ENCODE data around the gene SLC49A4.

The SLC49A4 gene

DNA sequence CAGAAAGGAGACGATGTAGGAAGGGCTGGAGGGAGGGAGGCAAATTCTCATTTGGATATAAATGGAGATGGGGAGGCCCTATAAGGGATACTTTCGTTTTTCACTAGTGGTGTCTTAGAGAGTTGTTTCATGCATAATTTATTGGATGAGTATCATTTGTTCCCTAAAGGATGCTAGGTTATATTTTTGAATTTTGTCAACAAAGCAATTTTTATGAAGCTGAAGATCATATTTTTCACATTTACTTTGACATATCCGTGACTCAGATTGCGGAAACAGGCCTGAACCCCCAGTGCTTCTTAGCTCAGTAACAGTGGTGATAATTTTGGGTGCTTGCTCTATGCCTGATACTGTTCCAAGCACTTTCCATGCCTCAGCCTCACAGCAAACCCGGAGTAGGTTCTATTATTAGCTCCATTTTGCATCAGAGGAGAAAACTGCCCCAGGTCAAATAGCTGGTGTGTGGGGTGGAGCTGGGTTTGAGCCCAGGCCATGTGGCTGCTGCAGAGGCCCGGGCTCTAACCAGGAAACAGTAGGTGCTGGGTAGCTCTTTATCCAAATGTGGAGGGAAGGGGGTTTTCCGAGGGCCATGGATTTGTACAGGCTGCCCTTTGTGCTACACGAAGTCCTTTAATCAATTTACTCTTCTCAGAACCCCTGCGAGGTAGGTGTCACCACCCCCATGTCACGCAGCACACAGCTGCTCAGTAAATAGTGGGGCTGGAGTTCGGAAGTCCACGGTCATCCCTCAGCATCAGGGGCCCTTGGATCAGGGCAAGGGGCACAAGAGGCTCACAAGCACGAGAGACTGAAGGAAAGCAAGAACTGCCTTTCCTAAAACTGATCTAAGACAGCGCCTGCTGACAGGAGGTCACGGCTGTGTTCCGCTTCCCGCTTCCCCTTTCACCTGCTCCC lies 99.1 kb downstream of the SLC49A4 start:
- in situ Hi-C loops (cut with HindIII; ENCODE audit: low sequenced_read_pairs) = no loop called here

DNA sequence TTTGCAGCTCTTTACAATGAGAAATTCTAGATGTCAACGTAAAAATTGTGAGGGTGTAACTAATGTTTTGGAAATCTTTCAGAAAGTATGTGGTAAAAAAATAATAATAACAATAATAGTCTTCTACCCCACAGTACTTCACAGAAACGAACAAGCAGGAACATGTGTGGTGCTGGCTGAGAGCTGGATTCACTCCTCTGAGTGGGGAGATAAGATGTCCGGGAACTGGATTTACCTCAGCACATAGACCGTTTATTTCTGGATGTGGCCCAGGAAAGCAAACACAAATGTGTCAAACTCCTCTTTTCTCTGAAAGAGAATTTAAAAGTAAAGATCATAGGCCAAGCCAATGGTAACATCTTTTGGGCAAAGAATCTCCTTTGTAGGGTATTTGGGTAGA lies 103.4 kb downstream of the SLC49A4 start:
- in situ Hi-C loops (cut with HindIII; ENCODE audit: low sequenced_read_pairs) = no loop called here

DNA sequence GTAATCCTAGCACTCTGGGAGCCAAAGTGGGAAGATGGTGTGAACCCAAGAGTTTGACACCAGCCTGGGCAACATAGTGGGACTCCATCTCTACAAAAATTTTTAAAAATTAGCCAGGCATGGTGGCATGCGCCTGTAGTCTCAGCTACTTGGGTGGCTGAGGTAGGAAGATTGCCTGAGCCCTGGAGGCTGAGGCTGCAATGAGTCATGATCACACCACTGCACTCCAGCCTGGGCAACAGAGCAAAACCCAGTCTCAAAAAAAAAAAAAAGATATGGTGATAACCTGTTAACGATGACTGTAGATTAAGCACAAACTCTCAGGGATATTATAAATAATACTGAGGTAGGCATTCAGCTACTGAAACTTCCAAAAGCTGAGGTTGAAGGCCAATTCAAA lies 107.5 kb downstream of the SLC49A4 start:
- in situ Hi-C loops (cut with HindIII; ENCODE audit: low sequenced_read_pairs) = no loop called here

DNA sequence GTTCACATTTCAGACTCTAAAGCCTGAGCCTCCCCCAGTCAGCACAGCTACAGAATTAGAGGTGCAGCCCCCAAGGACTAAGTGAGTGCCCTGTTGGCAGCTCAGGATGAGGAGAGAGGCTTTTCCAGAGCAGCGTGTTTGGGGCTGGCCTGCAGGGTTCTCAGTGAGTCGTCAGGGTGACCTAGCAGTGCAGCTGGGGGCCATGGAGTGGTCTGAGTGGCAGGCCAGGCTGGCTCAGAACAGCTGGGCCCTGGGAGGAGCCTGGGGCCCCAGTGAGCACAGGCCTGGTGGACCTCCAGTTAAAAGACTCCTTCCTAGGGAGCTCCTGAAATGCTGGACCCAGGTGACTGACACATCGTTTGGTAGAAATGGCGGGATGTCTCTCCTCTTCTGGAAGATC lies 108.3 kb downstream of the SLC49A4 start:
- in situ Hi-C loops (cut with HindIII; ENCODE audit: low sequenced_read_pairs) = no loop called here

DNA sequence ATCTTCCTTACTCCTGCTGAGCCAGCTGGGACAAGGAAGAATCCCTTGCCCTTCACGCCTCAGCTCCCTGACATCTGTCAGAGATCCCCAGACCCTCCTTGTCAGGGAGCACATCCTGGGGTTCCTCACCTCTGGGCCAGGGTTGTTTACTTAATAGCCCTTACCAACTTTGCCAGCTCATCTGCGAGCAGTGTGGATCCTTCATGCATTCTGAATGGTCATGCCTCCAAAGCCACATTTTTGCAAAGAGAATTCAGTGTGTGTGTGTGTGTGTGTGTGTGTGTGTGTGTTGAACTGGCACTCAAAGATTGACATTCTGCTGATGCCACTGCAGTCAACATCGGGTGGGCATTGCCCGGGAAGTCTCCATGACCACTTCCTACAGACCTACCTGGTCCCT lies 112.6 kb downstream of the SLC49A4 start:
- in situ Hi-C loops (cut with HindIII; ENCODE audit: low sequenced_read_pairs) = no loop called here

DNA sequence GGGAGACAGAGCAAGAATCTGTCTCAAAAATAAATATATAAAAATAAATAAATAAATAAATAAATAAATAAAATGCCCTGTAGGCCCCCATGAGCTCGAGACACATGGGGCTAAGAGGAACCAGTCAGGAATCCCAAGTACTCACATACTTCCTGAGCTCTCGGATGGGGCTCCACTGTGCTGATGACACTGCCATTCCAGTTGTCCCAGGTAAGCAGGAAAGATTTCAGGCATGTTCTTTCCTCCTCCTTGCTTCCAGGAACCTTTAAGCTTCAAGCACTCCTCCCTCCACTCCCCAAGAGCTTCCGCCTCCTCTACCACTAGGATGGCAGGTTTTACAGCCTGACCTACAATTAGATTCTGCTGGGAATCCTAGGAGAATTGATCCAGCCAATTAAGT lies 113.4 kb downstream of the SLC49A4 start:
- in situ Hi-C loops (cut with HindIII; ENCODE audit: low sequenced_read_pairs) = no loop called here

DNA sequence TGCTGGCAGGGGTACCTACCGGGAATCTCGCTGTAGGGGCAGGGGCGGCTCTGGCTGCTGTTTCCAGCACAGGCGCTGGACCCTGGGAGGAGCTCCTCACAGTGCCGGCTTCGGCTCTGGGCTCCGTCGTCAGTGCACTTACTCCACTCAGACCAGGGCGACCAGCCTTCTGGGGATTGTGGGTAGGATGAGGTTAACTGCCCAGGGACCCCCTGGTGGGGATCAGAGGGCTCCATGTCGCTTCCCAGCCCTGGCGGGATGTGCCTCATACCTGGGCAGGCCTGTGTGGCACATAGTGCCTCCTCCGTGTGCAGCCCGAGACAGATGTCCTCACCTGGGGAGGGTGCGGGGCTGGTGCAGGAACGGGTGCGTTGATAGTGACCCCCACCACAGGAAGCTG lies 117.0 kb downstream of the SLC49A4 start:
- in situ Hi-C loops (cut with HindIII; ENCODE audit: low sequenced_read_pairs) = loop anchor here (5.0 kb wide), 1 partner anchor 90 kb away; no protein-coding TSS in a partner anchor

DNA sequence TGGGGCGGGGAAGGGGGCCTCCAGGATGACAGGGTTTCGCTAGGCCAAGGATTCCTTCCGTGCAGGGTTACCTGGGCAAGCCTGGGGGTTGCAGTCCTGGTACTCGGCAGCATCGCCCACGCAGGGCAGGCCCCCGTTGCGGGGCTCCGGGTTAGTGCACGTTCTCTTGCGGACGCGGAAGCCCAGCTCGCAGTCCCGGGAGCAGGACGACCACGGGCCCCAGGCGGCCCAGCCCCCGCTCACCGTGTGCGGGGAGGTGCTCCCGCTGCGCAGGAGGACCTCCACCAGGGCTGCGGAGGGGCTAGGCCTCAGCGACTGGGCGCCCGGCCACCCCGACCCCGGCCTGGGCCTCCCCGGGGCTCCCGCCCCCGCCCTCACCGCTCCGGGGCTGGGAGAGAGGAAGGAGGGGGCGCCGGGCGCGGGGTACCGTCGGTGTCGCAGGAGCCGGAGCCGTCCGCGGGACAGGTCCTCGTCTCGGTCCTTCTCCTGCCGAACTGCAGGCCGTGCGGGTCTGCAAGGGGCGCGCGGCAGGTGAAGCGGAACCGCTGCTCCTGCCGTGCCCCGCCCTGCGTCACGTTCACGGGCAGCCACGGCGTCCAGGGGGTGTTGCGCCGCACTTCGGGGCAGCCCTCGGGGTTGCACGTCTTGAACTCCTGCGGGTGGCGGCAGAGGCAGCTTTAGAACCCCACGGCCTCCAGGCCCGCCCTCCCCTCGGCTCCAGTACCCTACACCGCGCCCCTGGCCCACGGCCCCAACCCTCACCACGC lies 118.1 kb downstream of the SLC49A4 start:
- in situ Hi-C loops (cut with HindIII; ENCODE audit: low sequenced_read_pairs) = loop anchor here (5.0 kb wide), 1 partner anchor 91 kb away; no protein-coding TSS in a partner anchor

DNA sequence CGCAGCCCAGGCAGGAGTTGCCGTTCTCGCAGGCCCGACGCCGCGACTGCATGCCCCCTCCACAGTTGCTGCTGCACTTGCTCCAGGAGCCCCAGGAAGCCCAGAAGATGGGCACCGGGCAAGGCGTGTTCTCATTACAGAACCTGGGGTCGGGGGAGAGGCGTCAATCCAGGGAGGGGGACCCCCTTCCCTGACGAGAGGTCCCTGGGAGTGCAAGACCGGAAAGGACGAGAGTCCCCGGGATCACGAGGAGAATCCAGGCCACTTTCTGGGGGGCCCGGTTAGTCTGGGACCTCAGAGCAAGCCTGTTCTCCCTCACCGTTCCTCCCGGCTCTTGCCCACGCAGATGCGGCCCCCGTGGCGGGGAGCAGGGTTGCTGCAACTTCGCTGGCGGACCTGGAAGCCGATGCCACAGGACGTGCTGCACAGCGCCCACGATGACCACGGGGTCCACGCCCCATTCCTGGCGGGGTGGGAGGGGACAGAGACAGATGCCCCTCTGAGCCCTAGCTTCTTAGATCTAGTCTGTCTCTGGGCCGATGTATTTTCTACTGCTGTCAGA lies 118.8 kb downstream of the SLC49A4 start:
- in situ Hi-C loops (cut with HindIII; ENCODE audit: low sequenced_read_pairs) = loop anchor here (5.0 kb wide), 1 partner anchor 91 kb away; no protein-coding TSS in a partner anchor

DNA sequence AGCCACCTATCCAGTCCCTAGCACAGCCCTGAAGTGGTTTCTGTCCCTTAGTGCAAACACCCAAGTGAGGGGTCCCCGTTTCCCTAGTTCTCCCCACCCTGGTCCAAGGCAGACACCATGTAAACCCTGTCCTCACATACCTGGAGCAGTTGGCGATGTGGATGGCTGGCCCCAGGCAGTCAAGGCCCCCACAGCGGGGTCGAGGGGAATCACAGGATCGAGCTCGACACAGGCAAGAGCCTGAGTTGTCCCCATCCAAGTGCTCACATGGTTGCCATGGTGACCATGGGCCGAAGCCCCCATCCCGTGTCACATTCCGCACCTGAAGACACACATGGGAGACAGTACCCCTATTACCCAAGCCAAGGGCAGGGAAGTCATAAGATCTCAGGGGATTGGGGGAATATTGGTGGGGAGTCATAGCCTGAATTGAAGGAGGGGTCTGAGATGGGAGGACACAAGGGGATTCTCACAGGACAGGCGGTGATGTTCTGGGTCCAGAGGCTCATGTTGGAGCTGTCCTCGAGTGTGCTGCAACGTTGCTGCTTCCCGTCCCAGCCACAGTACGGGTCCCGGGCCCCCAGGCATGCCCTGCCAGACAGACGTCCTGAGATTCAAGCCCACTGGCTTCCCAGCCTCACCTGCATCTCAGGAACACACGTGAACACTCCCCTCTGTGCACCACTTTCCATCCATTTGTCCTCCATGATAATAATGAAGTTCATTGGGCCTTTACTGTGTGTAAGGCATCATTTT lies 120.6 kb downstream of the SLC49A4 start:
- in situ Hi-C loops (cut with HindIII; ENCODE audit: low sequenced_read_pairs) = no loop called here

DNA sequence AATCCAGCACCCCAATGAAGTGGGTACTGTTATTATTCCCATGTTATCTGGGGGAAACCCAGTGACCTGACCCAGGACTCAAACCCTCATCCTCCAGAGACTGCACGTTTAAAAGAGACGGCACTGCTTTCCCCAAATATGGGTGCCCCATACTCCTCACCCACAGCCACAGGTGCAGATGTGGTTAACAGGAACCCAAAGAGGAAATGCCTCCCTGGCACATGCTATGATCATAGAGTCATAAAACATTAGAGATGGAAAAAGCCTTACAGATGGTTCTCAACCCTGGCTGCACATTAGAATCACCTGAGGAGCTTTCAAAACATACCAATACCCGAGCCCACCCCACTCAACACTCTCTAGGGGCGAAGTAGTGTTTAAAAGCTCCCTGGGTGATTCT lies 121.2 kb downstream of the SLC49A4 start:
- in situ Hi-C loops (cut with HindIII; ENCODE audit: low sequenced_read_pairs) = no loop called here

DNA sequence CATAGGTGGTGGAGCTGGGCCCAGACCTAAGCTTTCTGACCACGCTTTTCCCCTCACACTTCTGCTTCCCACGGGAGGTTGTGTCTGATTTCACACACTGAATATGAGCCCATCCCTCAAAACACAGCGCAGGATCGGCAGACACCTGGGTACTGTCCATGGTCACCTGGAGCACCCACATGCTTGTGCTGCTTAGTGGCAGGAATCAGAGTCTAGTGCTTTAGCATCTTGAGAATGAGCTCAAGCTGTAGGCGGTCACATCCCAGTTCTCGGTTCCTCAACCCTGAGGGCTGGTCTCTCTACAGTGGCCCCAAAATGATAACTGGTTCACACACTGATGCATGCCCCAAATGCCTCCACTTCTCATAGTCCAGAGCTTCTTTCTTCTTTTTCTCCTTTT lies 121.7 kb downstream of the SLC49A4 start:
- in situ Hi-C loops (cut with HindIII; ENCODE audit: low sequenced_read_pairs) = no loop called here

DNA sequence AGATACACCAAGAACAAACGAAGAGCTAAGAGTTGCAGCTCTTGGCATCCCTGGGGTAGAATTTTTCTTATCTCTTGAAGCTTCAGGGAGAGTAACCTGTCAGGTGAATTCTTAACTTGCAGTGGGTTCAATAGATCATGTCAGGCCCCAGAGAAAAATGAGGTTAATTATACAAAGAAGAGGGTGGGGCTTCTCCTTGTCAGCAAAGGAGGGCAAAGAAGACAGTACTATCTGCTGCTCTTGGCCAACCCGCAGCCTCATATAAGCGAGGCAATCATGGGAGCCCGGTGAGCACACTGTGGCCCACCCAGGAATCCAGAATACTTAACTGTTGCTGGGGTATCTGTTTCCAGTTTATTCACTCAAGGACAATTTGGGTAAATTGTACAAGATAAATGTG lies 122.5 kb downstream of the SLC49A4 start:
- in situ Hi-C loops (cut with HindIII; ENCODE audit: low sequenced_read_pairs) = no loop called here

DNA sequence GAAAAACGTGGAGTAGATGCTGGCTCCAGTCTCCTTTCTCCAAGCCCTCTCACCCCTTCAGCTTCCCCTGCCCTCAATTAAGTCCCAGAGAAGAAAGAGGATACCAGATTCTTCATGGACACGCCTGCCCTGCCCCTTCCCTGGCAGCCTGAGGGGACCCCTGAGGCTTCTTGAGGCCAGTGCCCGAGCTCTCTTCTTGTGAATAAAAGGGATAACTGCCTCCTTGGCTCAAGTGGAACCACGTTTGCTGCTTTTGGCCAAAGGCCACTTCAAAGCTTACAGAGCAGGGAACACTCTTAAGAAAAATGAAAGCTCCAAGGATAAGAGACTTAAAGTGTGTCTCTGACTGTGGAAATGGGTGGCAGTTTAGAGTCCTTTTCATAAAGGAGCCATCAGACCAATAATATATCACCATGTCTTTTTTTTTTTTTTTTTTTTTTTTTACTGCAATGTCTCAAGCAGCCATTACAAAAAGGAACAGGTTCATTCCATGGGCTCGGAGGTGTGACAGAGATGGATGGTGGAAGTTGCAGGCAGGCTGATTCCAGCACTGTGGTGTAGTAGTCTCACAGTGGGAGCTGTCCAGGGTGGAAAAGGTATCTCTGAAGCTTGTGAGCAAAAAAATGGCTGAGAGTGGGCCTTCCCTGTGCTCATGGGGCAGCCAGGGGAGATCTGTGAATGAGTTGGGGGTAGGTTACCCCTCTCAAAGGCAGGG lies 123.9 kb downstream of the SLC49A4 start:
- in situ Hi-C loops (cut with HindIII; ENCODE audit: low sequenced_read_pairs) = no loop called here

DNA sequence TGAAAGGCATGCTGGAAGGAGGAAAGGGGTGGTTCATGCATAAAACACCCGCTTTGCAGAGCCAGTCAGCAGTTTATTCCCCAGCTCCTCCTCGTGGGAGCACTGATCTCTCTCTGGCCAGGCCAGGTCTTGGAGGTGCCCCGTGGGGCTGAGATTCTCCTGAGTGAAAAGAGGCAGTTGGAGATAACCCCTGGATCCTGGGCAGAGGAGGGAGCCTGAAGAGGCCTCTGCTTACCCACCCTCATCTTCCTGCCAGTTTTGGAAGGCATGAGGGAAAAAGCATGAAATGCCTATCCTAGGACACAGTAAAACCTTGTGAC lies 124.4 kb downstream of the SLC49A4 start:
- in situ Hi-C loops (cut with HindIII; ENCODE audit: low sequenced_read_pairs) = no loop called here

DNA sequence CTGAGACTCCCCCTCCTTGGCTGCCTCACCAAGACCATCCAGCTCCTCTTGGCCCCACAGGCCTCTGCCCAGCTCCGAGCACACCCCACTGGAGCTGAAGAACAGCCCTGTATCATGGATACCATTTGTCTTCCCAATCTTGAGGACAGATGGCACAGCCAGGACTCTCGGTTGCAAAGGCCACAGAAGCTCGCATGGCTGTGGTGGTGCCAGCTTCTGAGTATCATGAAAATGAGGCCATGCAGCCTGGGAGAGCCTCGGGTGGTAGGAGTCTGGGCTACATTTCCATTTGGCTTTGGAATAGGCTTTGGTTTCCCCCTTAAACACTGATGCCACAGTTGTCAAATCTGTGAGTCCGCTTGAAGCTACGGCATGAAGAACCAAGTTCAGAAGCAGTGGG lies 126.1 kb downstream of the SLC49A4 start:
- in situ Hi-C loops (cut with HindIII; ENCODE audit: low sequenced_read_pairs) = no loop called here

DNA sequence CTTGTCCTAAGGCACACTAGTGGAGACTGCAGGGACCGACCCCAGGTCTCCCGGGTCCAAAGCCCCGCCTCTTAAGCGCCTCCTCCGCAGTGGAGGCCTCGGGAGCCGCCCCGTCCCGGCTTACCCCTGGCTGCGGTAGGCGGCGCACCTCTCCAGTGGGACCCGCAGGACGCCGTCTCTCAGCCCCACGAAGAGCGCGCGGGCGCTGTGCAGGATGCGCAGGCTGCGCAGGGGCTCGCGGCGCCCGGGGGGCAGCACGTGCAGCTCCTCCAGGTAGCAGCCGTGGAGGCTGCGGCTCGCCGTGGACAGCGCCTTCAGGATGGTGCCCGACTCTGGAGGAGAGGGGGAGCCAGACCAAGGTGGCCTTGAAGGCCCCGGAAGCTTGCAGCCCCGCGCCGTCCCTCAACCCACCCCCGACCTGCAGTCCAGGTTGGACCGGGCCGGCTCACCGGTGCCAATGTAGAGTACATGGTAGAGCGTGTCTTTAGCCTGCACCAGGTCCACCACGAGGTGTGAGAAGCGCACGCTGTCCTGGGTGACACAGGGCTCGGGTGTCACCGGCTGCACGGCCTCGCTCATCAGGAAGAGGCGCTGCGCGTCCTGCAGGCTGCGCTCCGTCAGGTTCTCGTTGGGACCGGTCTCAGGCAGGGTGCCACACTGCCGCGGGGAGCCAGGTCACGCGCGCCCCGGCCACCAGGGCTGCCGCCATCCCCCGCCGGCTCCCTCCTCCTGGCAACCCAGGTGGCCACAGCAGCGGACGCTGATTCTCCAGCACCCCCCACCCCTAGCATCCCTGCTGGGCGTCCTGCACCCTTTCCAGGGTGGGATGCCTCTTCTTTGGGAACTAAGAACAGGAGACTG lies 127.2 kb downstream of the SLC49A4 start:
- in situ Hi-C loops (cut with HindIII; ENCODE audit: low sequenced_read_pairs) = no loop called here

DNA sequence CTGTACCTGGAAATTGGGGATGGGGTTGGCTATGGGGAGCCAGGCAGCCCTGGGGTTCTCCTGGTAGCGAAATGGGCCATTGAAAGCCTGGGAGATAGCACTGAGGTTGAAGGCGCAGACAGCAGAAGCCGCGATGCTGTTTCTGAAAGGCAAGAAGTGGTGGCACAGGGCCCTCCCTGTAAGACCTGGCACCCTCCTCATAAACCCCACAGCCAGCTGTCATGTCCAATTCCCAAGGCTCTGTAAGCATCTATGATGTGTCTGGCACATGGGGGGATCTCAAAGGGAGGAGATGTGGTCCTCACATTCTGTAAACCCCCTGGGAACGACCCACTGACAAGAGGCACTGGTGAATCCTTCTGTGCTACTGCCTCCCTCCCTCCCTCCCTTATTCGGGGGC lies 128.7 kb downstream of the SLC49A4 start:
- in situ Hi-C loops (cut with HindIII; ENCODE audit: low sequenced_read_pairs) = no loop called here

DNA sequence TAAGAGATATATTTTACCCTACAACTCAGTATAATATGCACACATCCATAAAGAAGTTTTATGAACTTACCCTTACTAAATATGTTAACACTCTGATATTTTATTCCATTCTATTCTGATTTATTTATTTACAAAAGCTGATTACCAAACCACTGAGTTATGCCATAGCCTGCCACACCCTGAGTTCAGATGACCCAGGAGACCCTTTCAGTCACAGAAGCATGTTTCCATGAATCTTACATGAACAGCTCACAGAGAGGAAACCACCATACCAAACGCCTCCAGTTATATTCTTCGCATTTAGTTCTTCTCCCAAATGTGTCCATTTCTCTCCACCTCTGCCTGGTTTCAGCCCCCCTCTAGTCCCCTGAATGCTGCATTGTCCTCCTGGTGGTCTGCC lies 129.2 kb downstream of the SLC49A4 start:
- in situ Hi-C loops (cut with HindIII; ENCODE audit: low sequenced_read_pairs) = no loop called here

DNA sequence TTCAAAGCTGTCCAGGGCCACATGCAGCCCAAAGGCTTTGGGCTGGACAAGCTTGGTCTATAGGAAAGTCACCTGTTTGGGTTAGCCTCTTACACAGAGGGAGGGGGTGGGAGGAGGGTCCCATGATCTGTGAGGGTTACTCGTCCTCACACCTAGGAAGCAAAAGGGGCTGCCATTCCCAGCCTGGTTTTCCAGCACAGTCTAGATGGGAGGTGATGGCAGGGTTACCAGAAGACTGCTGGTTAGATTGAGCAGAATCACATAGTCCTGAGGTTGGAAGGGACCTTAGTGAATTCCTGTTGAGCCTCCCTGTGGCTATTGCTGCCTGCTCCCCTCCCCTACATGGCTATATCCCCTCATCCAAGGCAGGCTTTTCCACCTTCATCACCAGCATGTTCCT lies 130.9 kb downstream of the SLC49A4 start:
- in situ Hi-C loops (cut with HindIII; ENCODE audit: low sequenced_read_pairs) = no loop called here

Measured in endothelial cell of hepatic sinusoid (primary cell).